NCI-H1694 (cell line): Measurements from ENCODE around the gene CEP250.
"Not testable (repeated sequence)": the region's sequence is repeated elsewhere in the genome, so short reads cannot be mapped to it uniquely, and the experiment has no call there.

Experiments
- DNase-seq: peaks from one replicate; lab custom pipeline; 2025; lab: John Stamatoyannopoulos, UW

CEP250 gene

GRCh38 chr20:35454881-35455609, at the start of gene CEP250:
Gene CEP250, plus strand, starts transcription at chr20:35455598. Its CDS starts 6,770 bp downstream, at chr20:35462368.
- DNase-seq = peak; percentile 87

- no peak for DNase-seq
Measured at GRCh38 chr20:35405775-35406174, 49.6 kb upstream of the CEP250 start.

- no peak for DNase-seq
Measured at GRCh38 chr20:35408270-35408669, 47.1 kb upstream of the CEP250 start.

- DNase-seq = no peak
Measured at GRCh38 chr20:35409542-35409941, 45.9 kb upstream of the CEP250 start.

- DNase-seq = no peak
Measured at GRCh38 chr20:35410613-35411012, 44.8 kb upstream of the CEP250 start.

- DNase-seq = no peak
Measured at GRCh38 chr20:35421322-35421721, 34.1 kb upstream of the CEP250 start.

- no peak for DNase-seq
Measured at GRCh38 chr20:35431621-35432429, 23.6 kb upstream of the CEP250 start.

- no peak for DNase-seq
Measured at GRCh38 chr20:35432430-35432735, 23.0 kb upstream of the CEP250 start.

- DNase-seq = no peak
Measured at GRCh38 chr20:35433337-35433736, 22.1 kb upstream of the CEP250 start.

- no peak for DNase-seq
Measured at GRCh38 chr20:35434085-35435005, 21.1 kb upstream of the CEP250 start.

- DNase-seq = no peak
Measured at GRCh38 chr20:35436177-35436573, 19.2 kb upstream of the CEP250 start.

GRCh38 chr20:35437599-35437998, 17.8 kb upstream of the CEP250 start:
- no peak for DNase-seq

GRCh38 chr20:35443003-35443402, 12.4 kb upstream of the CEP250 start:
- DNase-seq = peak; percentile 51

GRCh38 chr20:35444226-35444625, 11.2 kb upstream of the CEP250 start:
- DNase-seq = no peak

GRCh38 chr20:35446356-35447078, 8.9 kb upstream of the CEP250 start:
- DNase-seq = no peak

GRCh38 chr20:35447082-35447789, 8.2 kb upstream of the CEP250 start:
- peak; percentile 79 for DNase-seq

GRCh38 chr20:35448788-35449373, 6.5 kb upstream of the CEP250 start:
- DNase-seq = no peak

GRCh38 chr20:35449855-35450254, 5.5 kb upstream of the CEP250 start:
- DNase-seq = not testable (repeated sequence)

GRCh38 chr20:35451295-35451694, 4.1 kb upstream of the CEP250 start:
- DNase-seq = no peak

GRCh38 chr20:35453647-35454046, 1.8 kb upstream of the CEP250 start:
- no peak for DNase-seq

GRCh38 chr20:35456700-35457099, 1.3 kb downstream of the CEP250 start:
- DNase-seq = not testable (repeated sequence)
